Bronchial epithelial cell (primary cell): Measurements from ENCODE around the gene TM9SF3. TPM values are rescaled to one million over a fixed set of nuclear protein-coding genes. Genes with fewer than 3 reads are reported as not detected.
A peak's percentile ranks its signal among the peaks of the same experiment; 100 is the strongest.

Source experiments
- DNase-seq: peaks from one replicate; pipeline ENCODE4 v3.0.0-alpha.2; 2010; ENCODE audit warnings: low read depth
- FAIRE-seq: peaks from 2 replicates; lab custom pipeline; 2011; peaks lifted over from hg19 to GRCh38; lab: Jason Lieb, UNC
- H3K27me3 ChIP-seq: 2 replicates; pipeline ENCODE4 v1.5.1; 2011; ENCODE audit warnings: low read length; ENCODE audit not compliant: control insufficient read depth, insufficient read depth
- H3K36me3 ChIP-seq: 2 replicates; pipeline ENCODE4 v1.5.1; 2011; ENCODE audit warnings: low read length; ENCODE audit not compliant: control insufficient read depth, insufficient read depth
- H3K4me3 ChIP-seq: 2 replicates; pipeline ENCODE4 v1.5.1; 2011; ENCODE audit warnings: mild to moderate bottlenecking, low read depth, low read length, control low read depth
- total RNA-seq: library from RNA; depleted of rRNA; stranded (reverse); fragments of >200 nt; gene quantifications from 2 replicates; pipeline ENCODE4 v1.2.1, GENCODE V29; 2014
- TF ChIP-seq, protein P1 (sequence below): IDR thresholded peaks from 2 replicates; pipeline ENCODE4 v1.5.1; 2011; ENCODE audit warnings: mild to moderate bottlenecking, moderate library complexity, low read length, control low read depth, inconsistent platforms; ENCODE audit not compliant: insufficient read depth, severe bottlenecking

TM9SF3 gene
- total RNA-seq, 1 donor from 2014 or later = 145 TPM

GRCh38 chr10:96517284-96517683, 69.5 kb downstream of the TM9SF3 start:
- Histone ChIP-seq H3K36me3 (peaks cover 5% of the 10 kb centered on the region), H3K4me3 (no peak overlapping the region), H3K27me3 (no peaks in the 10 kb centered on the region)
- no peak for FAIRE-seq
- no peak for DNase-seq
- TF ChIP-seq, protein P1, sequence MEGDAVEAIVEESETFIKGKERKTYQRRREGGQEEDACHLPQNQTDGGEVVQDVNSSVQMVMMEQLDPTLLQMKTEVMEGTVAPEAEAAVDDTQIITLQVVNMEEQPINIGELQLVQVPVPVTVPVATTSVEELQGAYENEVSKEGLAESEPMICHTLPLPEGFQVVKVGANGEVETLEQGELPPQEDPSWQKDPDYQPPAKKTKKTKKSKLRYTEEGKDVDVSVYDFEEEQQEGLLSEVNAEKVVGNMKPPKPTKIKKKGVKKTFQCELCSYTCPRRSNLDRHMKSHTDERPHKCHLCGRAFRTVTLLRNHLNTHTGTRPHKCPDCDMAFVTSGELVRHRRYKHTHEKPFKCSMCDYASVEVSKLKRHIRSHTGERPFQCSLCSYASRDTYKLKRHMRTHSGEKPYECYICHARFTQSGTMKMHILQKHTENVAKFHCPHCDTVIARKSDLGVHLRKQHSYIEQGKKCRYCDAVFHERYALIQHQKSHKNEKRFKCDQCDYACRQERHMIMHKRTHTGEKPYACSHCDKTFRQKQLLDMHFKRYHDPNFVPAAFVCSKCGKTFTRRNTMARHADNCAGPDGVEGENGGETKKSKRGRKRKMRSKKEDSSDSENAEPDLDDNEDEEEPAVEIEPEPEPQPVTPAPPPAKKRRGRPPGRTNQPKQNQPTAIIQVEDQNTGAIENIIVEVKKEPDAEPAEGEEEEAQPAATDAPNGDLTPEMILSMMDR = no peak

DNA sequence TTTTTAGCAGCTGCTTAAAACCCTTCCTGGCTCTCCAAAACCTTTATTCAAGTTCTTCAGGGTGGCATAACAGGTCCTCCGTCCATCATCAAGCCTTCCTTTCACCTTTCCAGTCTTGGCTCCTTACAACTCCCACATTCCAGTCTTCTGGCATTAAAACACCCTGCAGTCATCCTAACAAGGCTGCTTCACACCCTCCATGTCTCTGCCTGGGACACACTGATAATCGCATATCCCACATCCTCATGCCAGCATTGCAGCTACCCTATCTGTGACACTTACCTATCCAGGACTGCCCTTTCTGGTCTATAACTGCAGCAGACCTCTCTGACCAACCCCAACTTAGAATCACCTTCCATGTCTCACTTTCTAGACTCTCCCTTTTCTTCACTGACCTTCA, 70.5 kb downstream of the TM9SF3 start:
- TF ChIP-seq, protein P1 = no peak
- FAIRE-seq (no peak), DNase-seq (no peak)
- Histone ChIP-seq H3K36me3 (peaks cover 2% of the 10 kb centered on the region), H3K4me3 (no peak overlapping the region), H3K27me3 (no peaks in the 10 kb centered on the region)

- Histone ChIP-seq H3K27me3 (no peaks in the 10 kb centered on the region), H3K4me3 (peak within 1 kb of the TSS; percentile 52), H3K36me3 (no peaks in the 10 kb centered on the region)
- FAIRE-seq (no peak), DNase-seq (peak; percentile 83)
- TF ChIP-seq, protein P1 = peak; percentile 84
These were observed 72.9 kb downstream of the TM9SF3 start, which contains the start of gene TLL2 for GRCh38 chr10:96513698-96514561. Gene TLL2, minus strand, starts transcription at chr10:96513926. Its CDS starts 241 bp downstream, at chr10:96513685.

DNA sequence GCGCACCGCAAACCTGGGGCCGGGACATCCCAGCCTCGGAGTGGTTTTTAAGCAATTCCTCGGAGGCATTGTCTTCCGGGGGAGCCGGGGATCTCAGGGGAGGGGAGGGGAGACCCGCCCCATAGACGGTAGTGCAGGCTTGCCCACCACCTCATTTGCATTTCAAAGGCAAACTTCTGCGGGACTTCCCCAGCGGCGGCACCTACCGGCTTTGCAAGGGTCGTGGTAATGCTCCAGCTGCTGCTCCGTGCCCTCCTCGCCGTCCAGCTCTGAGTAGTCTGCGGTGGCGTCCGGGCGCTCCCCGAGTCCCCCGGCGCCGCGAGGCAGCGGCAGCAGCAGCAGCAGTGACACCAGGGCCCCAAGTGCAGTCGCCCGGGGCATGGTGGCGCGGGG, 73.5 kb downstream of the TM9SF3 start:
- DNase-seq (no peak), FAIRE-seq (no peak)
- no peaks in the 10 kb centered on the region for H3K36me3 ChIP-seq
- H3K4me3 ChIP-seq = peak overlapping the region; percentile 52
- H3K27me3 ChIP-seq = no peaks in the 10 kb centered on the region
- TF ChIP-seq, protein P1 = no peak

DNA sequence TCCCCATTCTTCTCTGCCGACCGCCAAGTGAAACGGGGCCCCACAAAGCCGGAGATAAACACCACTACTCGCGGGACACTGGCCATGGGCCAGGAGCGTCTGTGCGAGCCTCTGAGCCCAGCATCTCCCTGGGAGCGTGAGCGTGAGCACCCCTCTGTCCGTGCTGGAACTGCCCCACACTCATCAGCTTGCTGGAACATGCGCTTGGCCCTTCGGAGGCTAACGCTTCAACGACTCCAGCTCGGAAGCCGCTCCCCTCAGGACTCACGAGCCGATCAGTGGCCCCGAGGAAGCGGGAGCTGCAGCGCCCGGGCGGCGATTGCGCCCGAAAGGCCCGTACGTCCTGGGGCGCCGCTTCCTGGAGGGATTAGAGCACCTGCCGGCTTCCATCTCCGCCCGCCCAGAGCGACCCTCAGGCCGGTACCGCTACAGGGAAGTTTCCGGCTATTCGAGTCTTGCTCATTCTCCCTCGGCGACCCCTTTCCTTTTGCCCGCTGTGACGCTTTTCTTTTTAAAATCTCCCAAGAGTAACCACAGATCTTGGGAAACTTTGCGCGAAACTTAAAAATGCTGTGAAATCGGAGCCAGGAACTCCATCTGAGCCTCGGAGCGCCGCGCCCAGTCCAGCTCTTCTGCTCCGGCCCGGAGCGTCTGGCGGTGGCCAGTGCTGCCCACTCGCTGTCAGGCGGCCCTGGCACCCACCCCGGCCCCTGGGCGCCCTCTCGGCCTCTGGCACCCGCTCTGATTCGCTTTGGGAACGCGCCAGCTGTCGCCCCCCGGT, 74.1 kb downstream of the TM9SF3 start:
- DNase-seq (no peak), FAIRE-seq (no peak)
- H3K27me3 ChIP-seq = no peaks in the 10 kb centered on the region
- H3K4me3 ChIP-seq = peak overlapping the region; percentile 52
- TF ChIP-seq, protein P1 = no peak
- H3K36me3 ChIP-seq = no peaks in the 10 kb centered on the region
